Astrocyte (in vitro differentiated cells and primary cell): Measurements from ENCODE around the gene MAPKAPK3. TPM values are rescaled to one million over a fixed set of nuclear protein-coding genes. Genes with fewer than 3 reads are reported as not detected.

Experiments
- DNase-seq: peaks from one replicate; pipeline ENCODE4 v3.0.0-alpha.2; 2010; ENCODE audit warnings: low read depth
- FAIRE-seq: peaks from 2 replicates; lab custom pipeline; 2011; peaks lifted over from hg19 to GRCh38; lab: Jason Lieb, UNC
- H2AFZ ChIP-seq: 2 replicates; pipeline ENCODE4 v1.6.0; 2012; ENCODE audit warnings: low read depth, low read length, inconsistent platforms
- H3K27ac ChIP-seq: 2 replicates; pipeline ENCODE4 v1.5.1; 2011; ENCODE audit warnings: low read depth, low read length, inconsistent platforms
- H3K27me3 ChIP-seq: 2 replicates; pipeline ENCODE4 v1.6.0; 2011; ENCODE audit warnings: low read length, inconsistent platforms; ENCODE audit not compliant: insufficient read depth
- H3K36me3 ChIP-seq: 2 replicates; pipeline ENCODE4 v1.5.1; 2011; ENCODE audit warnings: low read length, inconsistent platforms; ENCODE audit not compliant: insufficient read depth
- H3K4me1 ChIP-seq: 2 replicates; pipeline ENCODE4 v1.5.1; 2011; ENCODE audit warnings: low read length, inconsistent platforms; ENCODE audit not compliant: insufficient read depth
- H3K4me2 ChIP-seq: 2 replicates; pipeline ENCODE4 v1.6.0; 2012; ENCODE audit warnings: low read length, inconsistent platforms
- H3K4me3 ChIP-seq: 2 replicates; pipeline ENCODE4 v1.5.1; 2011; ENCODE audit warnings: low read depth, mild to moderate bottlenecking, low read length, inconsistent platforms; ENCODE audit not compliant: insufficient read depth
- H3K79me2 ChIP-seq: 2 replicates; pipeline ENCODE4 v1.6.0; 2012; ENCODE audit warnings: mild to moderate bottlenecking, low read length, inconsistent platforms; ENCODE audit not compliant: insufficient read depth
- H3K9ac ChIP-seq: 2 replicates; pipeline ENCODE4 v1.6.0; 2012; ENCODE audit warnings: mild to moderate bottlenecking, low read length, inconsistent platforms
- H3K9me3 ChIP-seq: 2 replicates; pipeline ENCODE4 v1.5.1; 2012; ENCODE audit warnings: low read depth, mild to moderate bottlenecking, low read length, inconsistent platforms; ENCODE audit not compliant: insufficient read depth
- H4K20me1 ChIP-seq: 2 replicates; pipeline ENCODE4 v1.6.0; 2012; ENCODE audit warnings: low read length, inconsistent platforms; ENCODE audit not compliant: insufficient read depth
- H3K27ac Mint-ChIP-seq: one replicate; pipeline ENCODE4 v1.8.0; 2021; ENCODE audit warnings: mild to moderate bottlenecking, mixed read lengths; ENCODE audit not compliant: unreplicated experiment
- H3K27me3 Mint-ChIP-seq: one replicate; pipeline ENCODE4 v1.8.0; 2021; ENCODE audit warnings: low read depth, mixed read lengths; ENCODE audit not compliant: unreplicated experiment
- H3K36me3 Mint-ChIP-seq: one replicate; pipeline ENCODE4 v1.8.0; 2021; ENCODE audit warnings: low read depth, mixed read lengths; ENCODE audit not compliant: unreplicated experiment
- H3K4me1 Mint-ChIP-seq: one replicate; pipeline ENCODE4 v1.8.0; 2021; ENCODE audit warnings: low read depth, mixed read lengths; ENCODE audit not compliant: unreplicated experiment
- H3K4me3 Mint-ChIP-seq: one replicate; pipeline ENCODE4 v1.8.0; 2021; ENCODE audit warnings: mild to moderate bottlenecking, moderate library complexity, mixed read lengths; ENCODE audit not compliant: unreplicated experiment
- H3K9me3 Mint-ChIP-seq: one replicate; pipeline ENCODE4 v1.8.0; 2021; ENCODE audit warnings: mild to moderate bottlenecking, mixed read lengths; ENCODE audit not compliant: unreplicated experiment
- CTCF ChIP-seq: IDR thresholded peaks from 2 replicates; pipeline ENCODE4 v1.5.1; 2011; ENCODE audit warnings: low read depth, mild to moderate bottlenecking, inconsistent platforms, low read length, moderate library complexity; ENCODE audit not compliant: insufficient read depth
- EZH2 ChIP-seq: IDR thresholded peaks from 2 replicates; pipeline ENCODE4 v1.6.1; 2012; ENCODE audit warnings: mild to moderate bottlenecking, low read length, inconsistent platforms; ENCODE audit not compliant: insufficient read depth
- total RNA-seq: library from RNA; stranded (reverse); gene quantifications from 2 replicates; pipeline ENCODE4 v1.2.1, GENCODE V29; 2021

The MAPKAPK3 gene
- total RNA-seq, 1 donor from 2014 or later: 23.4 TPM

- Mint-ChIP-seq H3K36me3 (no peaks in the 10 kb centered on the region), H3K4me1 (peaks cover 29% of the 10 kb centered on the region), H3K9me3 (no peaks in the 10 kb centered on the region), H3K27ac (no peak overlapping the region), H3K27me3 (no peaks in the 10 kb centered on the region), H3K4me3 (no peak overlapping the region)
- Histone ChIP-seq H3K9ac (no peak overlapping the region), H3K27ac (no peak overlapping the region), H3K4me2 (no peak overlapping the region), H3K36me3 (no peaks in the 10 kb centered on the region), H3K27me3 (no peaks in the 10 kb centered on the region), H3K79me2 (no peaks in the 10 kb centered on the region), H3K4me1 (peaks cover 29% of the 10 kb centered on the region), H4K20me1 (peaks cover 23% of the 10 kb centered on the region), H3K4me3 (no peak overlapping the region), H2AFZ (no peak overlapping the region), H3K9me3 (no peaks in the 10 kb centered on the region)
- TF ChIP-seq EZH2 (no peak), CTCF (no peak)
- FAIRE-seq (no peak), DNase-seq (no peak)
Measured at GRCh38 chr3:50635066-50635465, 18.1 kb downstream of the MAPKAPK3 start.

- H3K27me3 Mint-ChIP-seq: peaks cover 2% of the 10 kb centered on the region
- Histone ChIP-seq H2AFZ (no peak overlapping the region), H3K27ac (no peak overlapping the region), H3K79me2 (no peaks in the 10 kb centered on the region), H3K9me3 (no peaks in the 10 kb centered on the region), H3K36me3 (no peaks in the 10 kb centered on the region), H3K4me1 (peaks cover 16% of the 10 kb centered on the region), H3K4me2 (no peak overlapping the region), H3K4me3 (no peak overlapping the region), H4K20me1 (peaks cover 18% of the 10 kb centered on the region), H3K27me3 (no peaks in the 10 kb centered on the region), H3K9ac (no peak overlapping the region)
- H3K4me1 Mint-ChIP-seq: peaks cover 27% of the 10 kb centered on the region
- no peaks in the 10 kb centered on the region for H3K9me3 Mint-ChIP-seq
- FAIRE-seq (no peak), DNase-seq (no peak)
- no peak overlapping the region for H3K4me3 Mint-ChIP-seq
- H3K36me3 Mint-ChIP-seq: peaks cover 9% of the 10 kb centered on the region
- TF ChIP-seq EZH2: no peak
- no peak for TF ChIP-seq CTCF
- H3K27ac Mint-ChIP-seq: no peak overlapping the region
Measured at GRCh38 chr3:50637011-50637410, 20.1 kb downstream of the MAPKAPK3 start.

DNA sequence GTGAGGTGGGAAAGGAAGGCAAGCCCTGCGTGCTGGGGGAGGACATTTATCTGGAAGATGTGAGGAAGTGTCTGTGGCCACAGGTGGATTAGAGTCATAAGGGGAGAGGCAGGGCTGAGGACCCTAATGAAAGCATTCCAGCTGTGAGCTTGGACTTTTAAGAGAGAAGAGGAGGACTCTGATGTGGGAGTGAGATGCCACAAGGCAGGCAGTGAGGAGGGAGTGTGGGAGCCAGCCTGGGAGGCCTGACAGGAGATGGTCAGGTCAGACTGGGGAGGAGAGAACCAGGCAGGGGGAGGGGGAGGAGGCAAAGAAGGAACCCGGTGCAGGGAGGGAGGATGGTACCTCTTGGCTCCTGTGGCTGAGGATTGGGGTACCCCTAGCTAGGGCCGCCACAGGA is 21.0 kb downstream of the MAPKAPK3 start:
- peak overlapping the region; percentile 67 for H3K27ac Mint-ChIP-seq
- FAIRE-seq: no peak

More for the DNA sequence above, 21.0 kb downstream of the MAPKAPK3 start:
- peaks cover 13% of the 10 kb centered on the region for H3K36me3 Mint-ChIP-seq
- Histone ChIP-seq H3K79me2 (no peaks in the 10 kb centered on the region), H3K9ac (no peak overlapping the region), H3K4me1 (peaks cover 16% of the 10 kb centered on the region), H3K4me3 (no peak overlapping the region), H3K27ac (no peak overlapping the region), H3K9me3 (no peaks in the 10 kb centered on the region), H4K20me1 (peaks cover 18% of the 10 kb centered on the region), H3K4me2 (no peak overlapping the region), H3K27me3 (no peaks in the 10 kb centered on the region), H3K36me3 (no peaks in the 10 kb centered on the region), H2AFZ (no peak overlapping the region)
- no peaks in the 10 kb centered on the region for H3K9me3 Mint-ChIP-seq
- H3K4me1 Mint-ChIP-seq: peaks cover 27% of the 10 kb centered on the region
- H3K27me3 Mint-ChIP-seq: peaks cover 2% of the 10 kb centered on the region
- no peak overlapping the region for H3K4me3 Mint-ChIP-seq
- DNase-seq: no peak
- TF ChIP-seq EZH2 (no peak), CTCF (no peak)
